Measurements from ENCODE around the gene KRTAP10-3.

GRCh38 chr21:44533121-44533890, 25.3 kb downstream of the KRTAP10-3 start:
- TF ChIP-seq, protein P1, sequence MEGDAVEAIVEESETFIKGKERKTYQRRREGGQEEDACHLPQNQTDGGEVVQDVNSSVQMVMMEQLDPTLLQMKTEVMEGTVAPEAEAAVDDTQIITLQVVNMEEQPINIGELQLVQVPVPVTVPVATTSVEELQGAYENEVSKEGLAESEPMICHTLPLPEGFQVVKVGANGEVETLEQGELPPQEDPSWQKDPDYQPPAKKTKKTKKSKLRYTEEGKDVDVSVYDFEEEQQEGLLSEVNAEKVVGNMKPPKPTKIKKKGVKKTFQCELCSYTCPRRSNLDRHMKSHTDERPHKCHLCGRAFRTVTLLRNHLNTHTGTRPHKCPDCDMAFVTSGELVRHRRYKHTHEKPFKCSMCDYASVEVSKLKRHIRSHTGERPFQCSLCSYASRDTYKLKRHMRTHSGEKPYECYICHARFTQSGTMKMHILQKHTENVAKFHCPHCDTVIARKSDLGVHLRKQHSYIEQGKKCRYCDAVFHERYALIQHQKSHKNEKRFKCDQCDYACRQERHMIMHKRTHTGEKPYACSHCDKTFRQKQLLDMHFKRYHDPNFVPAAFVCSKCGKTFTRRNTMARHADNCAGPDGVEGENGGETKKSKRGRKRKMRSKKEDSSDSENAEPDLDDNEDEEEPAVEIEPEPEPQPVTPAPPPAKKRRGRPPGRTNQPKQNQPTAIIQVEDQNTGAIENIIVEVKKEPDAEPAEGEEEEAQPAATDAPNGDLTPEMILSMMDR (IDR thresholded peaks at IDR 0.05): no peak
- TF ChIP-seq POLR2A (IDR thresholded peaks at IDR 0.05): no peak
- TF ChIP-seq EP300 (IDR thresholded peaks at IDR 0.05): no peak

Data from ovary (tissue), 3 donors.